GM12878 (cell line): Measurements from ENCODE around the gene DENND1C. TPM values are rescaled to one million over a fixed set of nuclear protein-coding genes. Genes with fewer than 3 reads are reported as not detected.

Experiments used
- ASH2L ChIP-seq: fragments of 300-600, 200-600 bp; sonication (generic); IDR thresholded peaks from 2 replicates; pipeline ENCODE4 v1.6.1; 2017; ENCODE audit warnings: low read depth, mild to moderate bottlenecking, borderline replicate concordance
- BACH1 ChIP-seq: fragments of 450-650 bp; IDR thresholded peaks from 2 replicates; pipeline ENCODE4 v1.6.1; 2017; ENCODE audit warnings: mild to moderate bottlenecking, borderline replicate concordance
- CEBPB ChIP-seq, 2 experiments: fragments of 150-350 bp in 1 of 2; IDR thresholded peaks; 2 replicates each; pipeline ENCODE4 v1.6.1; 2012 to 2014; ENCODE audit warnings: low read depth in 2 of 2, low read length in 2 of 2, borderline replicate concordance in 1 of 2, inconsistent platforms in 1 of 2
- DPF2 ChIP-seq: fragments of 450-650 bp; IDR thresholded peaks from 2 replicates; pipeline ENCODE4 v1.6.1; 2017; ENCODE audit warnings: mild to moderate bottlenecking
- EP300 ChIP-seq, 2 experiments: fragments of 150-350 bp in 1 of 2; IDR thresholded peaks; 2 replicates each; pipeline ENCODE4 v1.6.1; 2011 to 2012; ENCODE audit warnings: low read depth in 2 of 2, low read length in 2 of 2, borderline replicate concordance in 1 of 2, improper control_type of control experiment in 1 of 2, inconsistent platforms in 1 of 2; ENCODE audit not compliant: control insufficient read depth in 1 of 2
- EZH2 ChIP-seq: IDR thresholded peaks from 2 replicates; pipeline ENCODE4 v1.6.1; 2012; ENCODE audit warnings: low read depth, mild to moderate bottlenecking, control low read depth, inconsistent platforms, low read length, borderline replicate concordance; ENCODE audit not compliant: control insufficient read depth
- HDAC2 ChIP-seq: fragments of 200-600 bp; sonication (generic); IDR thresholded peaks from 2 replicates; pipeline ENCODE4 v1.6.1; 2017
- IKZF1 ChIP-seq: fragments of 450-650 bp; conservative IDR thresholded peaks from 2 replicates; pipeline ENCODE4 v1.6.1; 2017; ENCODE audit warnings: antibody characterized with exemption, mild to moderate bottlenecking
- IKZF2 ChIP-seq, 2 experiments: fragments of 450-650 bp; IDR thresholded peaks; 2 replicates each; pipeline ENCODE4 v1.6.1; 2017; ENCODE audit warnings: mild to moderate bottlenecking in 2 of 2, moderate library complexity in 2 of 2
- JUNB ChIP-seq: IDR thresholded peaks from 2 replicates; pipeline ENCODE4 v1.6.1; 2016; ENCODE audit warnings: antibody characterized with exemption, mild to moderate bottlenecking
- NFIC ChIP-seq: IDR thresholded peaks from 2 replicates; pipeline ENCODE4 v1.6.1; 2012; ENCODE audit warnings: low read depth, mild to moderate bottlenecking, inconsistent platforms, low read length, moderate library complexity
- PAX5 ChIP-seq: IDR thresholded peaks from 2 replicates; pipeline ENCODE4 v1.6.1; 2011; ENCODE audit warnings: low read depth, low read length, borderline replicate concordance
- PAX8 ChIP-seq: fragments of 450-650 bp; IDR thresholded peaks from 2 replicates; pipeline ENCODE4 v1.6.1; 2017; ENCODE audit warnings: mild to moderate bottlenecking, moderate library complexity
- PKNOX1 ChIP-seq: fragments of 450-650 bp; IDR thresholded peaks from 2 replicates; pipeline ENCODE4 v1.6.1; 2016; ENCODE audit warnings: mild to moderate bottlenecking
- POU2F2 ChIP-seq: IDR thresholded peaks from 3 replicates; pipeline ENCODE4 v1.6.1; 2011; ENCODE audit warnings: low read depth, mild to moderate bottlenecking, low read length, borderline replicate concordance
- RAD21 ChIP-seq: IDR thresholded peaks from 2 replicates; pipeline ENCODE4 v1.6.1; 2011; ENCODE audit warnings: mild to moderate bottlenecking, low read depth, low read length, moderate library complexity; ENCODE audit not compliant: insufficient read depth
- RCOR1 ChIP-seq: conservative IDR thresholded peaks from 2 replicates; pipeline ENCODE4 v1.6.1; 2012; ENCODE audit warnings: low read depth, low read length, improper control_type of control experiment
- SMAD1 ChIP-seq: fragments of 450-650 bp; IDR thresholded peaks from 2 replicates; pipeline ENCODE4 v1.6.1; 2018; ENCODE audit warnings: mild to moderate bottlenecking, low read depth; ENCODE audit not compliant: partially characterized antibody
- SMAD5 ChIP-seq: IDR thresholded peaks from 2 replicates; pipeline ENCODE4 v1.6.1; 2016; ENCODE audit warnings: antibody characterized with exemption, low read depth
- TCF12 ChIP-seq: IDR thresholded peaks from 2 replicates; pipeline ENCODE4 v1.6.1; 2011; ENCODE audit warnings: low read depth, mild to moderate bottlenecking, low read length
- ZNF217 ChIP-seq: fragments of 450-650 bp; IDR thresholded peaks from 2 replicates; pipeline ENCODE4 v1.6.1; 2017; ENCODE audit warnings: antibody characterized with exemption, mild to moderate bottlenecking
- ZNF384 ChIP-seq: IDR thresholded peaks from 2 replicates; pipeline ENCODE4 v1.6.1; 2012; ENCODE audit warnings: low read depth, mild to moderate bottlenecking, low read length, improper control_type of control experiment, borderline replicate concordance
- ZZZ3 ChIP-seq: IDR thresholded peaks from 2 replicates; pipeline ENCODE4 v1.6.1; 2011; ENCODE audit warnings: low read depth; ENCODE audit not compliant: control insufficient read depth, insufficient read length
- polyA plus RNA-seq, 11 experiments: library from polyadenylated mRNA; depleted of rRNA in 4 of 11; unstranded in 6 of 11; stranded (reverse) in 5 of 11; fragments of >200 nt; fragmentation: Nextera tagmentation in 4 of 11; fragmentation: Illumina TruSeq in 1 of 11; extraction: Ambion mirVana in 4 of 11; extraction: Trizol in 1 of 11; gene quantifications; 1 replicate in 1 of 11; 2 replicates in 10 of 11; pipeline versions ENCODE4 v1.2.1 to v1.2.3, GENCODE V29; 2011 to 2016; ENCODE audit warnings: inconsistent platforms in 2 of 11, missing spikeins in 2 of 11, low read depth in 1 of 11
- total RNA-seq, 4 experiments: library from RNA; depleted of rRNA in 3 of 4; stranded (reverse); fragments of >200 nt in 3 of 4; fragmentation: Illumina TruSeq in 1 of 4; extraction: Trizol in 1 of 4; gene quantifications; 2 replicates each; pipeline versions ENCODE4 v1.2.1 to v1.2.3, GENCODE V29; 2013 to 2021
- TF ChIP-seq, protein P1 (sequence below): IDR thresholded peaks from 2 replicates; pipeline ENCODE4 v1.6.1; 2011; ENCODE audit warnings: low read depth, low read length, improper control_type of control experiment, borderline replicate concordance
- TF ChIP-seq, protein P2 (sequence below): IDR thresholded peaks from 2 replicates; pipeline ENCODE4 v1.6.1; 2012; ENCODE audit warnings: mild to moderate bottlenecking, low read depth, low read length

DENND1C gene
- total and polyA plus RNA-seq, 10 of the 15 experiments (the other 5 are each of a cell fraction or from before 2014, with no cell fraction given) = 2.4 to 54.3 (median 32.7) TPM

DNA sequence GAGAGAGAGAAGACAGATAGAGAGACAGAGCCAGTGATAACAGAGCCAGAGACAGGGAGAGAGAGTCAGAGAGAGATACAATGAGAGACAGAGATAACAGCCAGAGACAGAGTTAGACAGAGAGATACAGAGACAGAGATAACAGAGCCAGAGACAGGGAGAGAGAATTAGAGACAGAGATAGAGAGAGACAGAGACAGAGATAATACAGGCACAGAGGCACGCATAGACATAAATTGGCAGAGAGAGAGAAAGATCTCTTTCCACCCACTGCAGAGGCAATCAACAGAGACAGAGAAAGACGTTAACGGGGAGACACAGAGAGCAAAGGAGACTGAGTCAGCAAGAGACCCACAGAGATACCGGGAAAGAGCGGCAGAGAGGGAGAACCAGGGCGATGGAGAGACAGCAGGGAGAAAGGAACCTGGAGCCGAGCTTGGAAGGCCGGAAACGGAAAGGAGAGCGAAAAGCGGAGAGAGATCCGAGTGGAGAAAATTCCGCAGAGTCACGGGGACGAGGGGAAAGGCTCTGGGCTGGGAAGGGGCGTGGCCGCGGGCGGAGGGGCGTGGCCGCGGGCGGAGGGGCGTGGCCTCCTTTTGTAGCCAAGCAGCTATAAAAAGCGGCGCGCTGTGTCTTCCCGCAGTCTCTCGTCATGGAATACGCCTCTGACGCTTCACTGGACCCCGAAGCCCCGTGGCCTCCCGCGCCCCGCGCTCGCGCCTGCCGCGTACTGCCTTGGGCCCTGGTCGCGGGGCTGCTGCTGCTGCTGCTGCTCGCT, 49.0 kb upstream of the DENND1C start, which contains the start of gene TNFSF9 (continued):
- no peak for TF ChIP-seq ZZZ3
- TF ChIP-seq HDAC2 = no peak
- TF ChIP-seq, protein P1, sequence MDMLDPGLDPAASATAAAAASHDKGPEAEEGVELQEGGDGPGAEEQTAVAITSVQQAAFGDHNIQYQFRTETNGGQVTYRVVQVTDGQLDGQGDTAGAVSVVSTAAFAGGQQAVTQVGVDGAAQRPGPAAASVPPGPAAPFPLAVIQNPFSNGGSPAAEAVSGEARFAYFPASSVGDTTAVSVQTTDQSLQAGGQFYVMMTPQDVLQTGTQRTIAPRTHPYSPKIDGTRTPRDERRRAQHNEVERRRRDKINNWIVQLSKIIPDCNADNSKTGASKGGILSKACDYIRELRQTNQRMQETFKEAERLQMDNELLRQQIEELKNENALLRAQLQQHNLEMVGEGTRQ = no peak
- no peak for TF ChIP-seq PAX8
- TF ChIP-seq PKNOX1 = 0 out of 2 replicates have a peak, but pooled peaks have one; percentile 29
- no peak for TF ChIP-seq ASH2L
- TF ChIP-seq IKZF2 (IDR thresholded peaks at IDR 0.05) = peak; percentile 95 to 97
- TF ChIP-seq IKZF1 = peak; percentile 88
- no peak for TF ChIP-seq EZH2
- no peak for TF ChIP-seq JUNB
- no peak for TF ChIP-seq RCOR1
- TF ChIP-seq ZNF384 = no peak
- TF ChIP-seq RAD21 = no peak
- TF ChIP-seq, protein P2, sequence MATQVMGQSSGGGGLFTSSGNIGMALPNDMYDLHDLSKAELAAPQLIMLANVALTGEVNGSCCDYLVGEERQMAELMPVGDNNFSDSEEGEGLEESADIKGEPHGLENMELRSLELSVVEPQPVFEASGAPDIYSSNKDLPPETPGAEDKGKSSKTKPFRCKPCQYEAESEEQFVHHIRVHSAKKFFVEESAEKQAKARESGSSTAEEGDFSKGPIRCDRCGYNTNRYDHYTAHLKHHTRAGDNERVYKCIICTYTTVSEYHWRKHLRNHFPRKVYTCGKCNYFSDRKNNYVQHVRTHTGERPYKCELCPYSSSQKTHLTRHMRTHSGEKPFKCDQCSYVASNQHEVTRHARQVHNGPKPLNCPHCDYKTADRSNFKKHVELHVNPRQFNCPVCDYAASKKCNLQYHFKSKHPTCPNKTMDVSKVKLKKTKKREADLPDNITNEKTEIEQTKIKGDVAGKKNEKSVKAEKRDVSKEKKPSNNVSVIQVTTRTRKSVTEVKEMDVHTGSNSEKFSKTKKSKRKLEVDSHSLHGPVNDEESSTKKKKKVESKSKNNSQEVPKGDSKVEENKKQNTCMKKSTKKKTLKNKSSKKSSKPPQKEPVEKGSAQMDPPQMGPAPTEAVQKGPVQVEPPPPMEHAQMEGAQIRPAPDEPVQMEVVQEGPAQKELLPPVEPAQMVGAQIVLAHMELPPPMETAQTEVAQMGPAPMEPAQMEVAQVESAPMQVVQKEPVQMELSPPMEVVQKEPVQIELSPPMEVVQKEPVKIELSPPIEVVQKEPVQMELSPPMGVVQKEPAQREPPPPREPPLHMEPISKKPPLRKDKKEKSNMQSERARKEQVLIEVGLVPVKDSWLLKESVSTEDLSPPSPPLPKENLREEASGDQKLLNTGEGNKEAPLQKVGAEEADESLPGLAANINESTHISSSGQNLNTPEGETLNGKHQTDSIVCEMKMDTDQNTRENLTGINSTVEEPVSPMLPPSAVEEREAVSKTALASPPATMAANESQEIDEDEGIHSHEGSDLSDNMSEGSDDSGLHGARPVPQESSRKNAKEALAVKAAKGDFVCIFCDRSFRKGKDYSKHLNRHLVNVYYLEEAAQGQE = peak; percentile 43; the same call in 1 of the 2 replicates
- TF ChIP-seq DPF2 = peak; percentile 85
- no peak for TF ChIP-seq NFIC
- peak; percentile 78 for TF ChIP-seq PAX5
- TF ChIP-seq CEBPB (IDR thresholded peaks at IDR 0.05; ENCODE audit: borderline replicate concordance in 1 of 2, low read depth in 2 of 2, low read length in 2 of 2) = no peak
- no peak for TF ChIP-seq EP300 (IDR thresholded peaks at IDR 0.05; ENCODE audit: borderline replicate concordance in 1 of 2, control insufficient read depth in 1 of 2, low read depth in 2 of 2, low read length in 2 of 2)
- TF ChIP-seq SMAD5 = peak; percentile 97
- TF ChIP-seq SMAD1 = no peak
- TF ChIP-seq TCF12 = peak; percentile 67; the same call in 1 of the 2 replicates
- 0 out of 2 replicates have a peak, but pooled peaks have one; percentile 29 for TF ChIP-seq ZNF217
- peak; percentile 99 for TF ChIP-seq POU2F2
- peak; percentile 91 for TF ChIP-seq BACH1
